Measurements from ENCODE around the gene CSNK2A1.

Gene CSNK2A1

GRCh38 chr20:563187-563586 lies 19.6 kb upstream of the CSNK2A1 start:
- DNase-seq = peak; percentile 6

- peak; percentile 21 for DNase-seq
These were observed 18.8 kb upstream of the CSNK2A1 start for GRCh38 chr20:562232-562897.

- DNase-seq = peak; percentile 70
These were observed 18.0 kb upstream of the CSNK2A1 start for GRCh38 chr20:561437-562231.

GRCh38 chr20:560680-561079 lies 17.1 kb upstream of the CSNK2A1 start:
- DNase-seq = peak; percentile 11

GRCh38 chr20:558117-558516 lies 14.5 kb upstream of the CSNK2A1 start:
- peak; percentile 12 for DNase-seq

GRCh38 chr20:556984-557383 lies 13.4 kb upstream of the CSNK2A1 start:
- peak; percentile 14 for DNase-seq

GRCh38 chr20:555976-556385 lies 12.4 kb upstream of the CSNK2A1 start:
- peak; percentile 5 for DNase-seq

GRCh38 chr20:550611-551010 lies 7.0 kb upstream of the CSNK2A1 start:
- peak; percentile 2 for DNase-seq

GRCh38 chr20:549722-550496 lies 6.3 kb upstream of the CSNK2A1 start:
- no peak for DNase-seq

GRCh38 chr20:548906-549305 lies 5.3 kb upstream of the CSNK2A1 start:
- DNase-seq = no peak

- no peak for DNase-seq
These were observed 3.8 kb upstream of the CSNK2A1 start for GRCh38 chr20:547394-547793.

- no peak for DNase-seq
These were observed 2.8 kb upstream of the CSNK2A1 start for GRCh38 chr20:546353-546752.

- no peak for DNase-seq
These were observed 649 bp upstream of the CSNK2A1 start for GRCh38 chr20:544153-544725.

GRCh38 chr20:542777-543368 lies 717 bp downstream of the CSNK2A1 start:
- DNase-seq = peak; percentile 56

- DNase-seq = no peak
These were observed 3.0 kb downstream of the CSNK2A1 start for GRCh38 chr20:540391-541201.

- no peak for DNase-seq
These were observed 3.7 kb downstream of the CSNK2A1 start for GRCh38 chr20:539848-540247.

GRCh38 chr20:539191-539590 lies 4.4 kb downstream of the CSNK2A1 start:
- DNase-seq = no peak

- DNase-seq = no peak
These were observed 5.6 kb downstream of the CSNK2A1 start for GRCh38 chr20:537983-538382.

- no peak for DNase-seq
These were observed 7.1 kb downstream of the CSNK2A1 start for GRCh38 chr20:536426-537010.

GRCh38 chr20:535958-536357 lies 7.6 kb downstream of the CSNK2A1 start:
- DNase-seq = no peak

GRCh38 chr20:533526-533925 lies 10.1 kb downstream of the CSNK2A1 start:
- DNase-seq = no peak

GRCh38 chr20:532530-532929 lies 11.1 kb downstream of the CSNK2A1 start:
- no peak for DNase-seq

Data from stimulated activated CD8-positive, alpha-beta memory T cell treated with anti-CD3 and anti-CD28 coated beads, Interleukin-4, amount 100 ng/mL, for 48 hours (primary cell).